Mucosa of stomach (tissue), 1 donor: ENCODE results near the gene TECR.
"Not testable (repeated sequence)": the region's sequence is repeated elsewhere in the genome, so short reads cannot be mapped to it uniquely, and the experiment has no call there.

Experiments
- H3K27me3 ChIP-seq: one replicate; pipeline ENCODE4 v1.7.0; 2013; ENCODE audit warnings: mild to moderate bottlenecking, low read length; ENCODE audit not compliant: control insufficient read depth, insufficient read depth
- H3K36me3 ChIP-seq: one replicate; pipeline ENCODE4 v1.7.0; 2013; ENCODE audit warnings: low read length; ENCODE audit not compliant: control insufficient read depth, insufficient read depth
- H3K4me1 ChIP-seq: one replicate; pipeline ENCODE4 v1.7.0; 2013; ENCODE audit warnings: mild to moderate bottlenecking, low read length; ENCODE audit not compliant: control insufficient read depth, insufficient read depth
- H3K4me3 ChIP-seq: one replicate; pipeline ENCODE4 v1.7.0; 2013; ENCODE audit warnings: low read length
- H3K9ac ChIP-seq: one replicate; pipeline ENCODE4 v1.7.0; 2013; ENCODE audit warnings: mild to moderate bottlenecking, low read length, moderate library complexity
- H3K9me3 ChIP-seq: one replicate; pipeline ENCODE4 v1.7.0; 2013; ENCODE audit warnings: mild to moderate bottlenecking, low read length, moderate library complexity; ENCODE audit not compliant: control insufficient read depth
- donor health status: Pancreatic carcinoma.

The TECR gene

DNA sequence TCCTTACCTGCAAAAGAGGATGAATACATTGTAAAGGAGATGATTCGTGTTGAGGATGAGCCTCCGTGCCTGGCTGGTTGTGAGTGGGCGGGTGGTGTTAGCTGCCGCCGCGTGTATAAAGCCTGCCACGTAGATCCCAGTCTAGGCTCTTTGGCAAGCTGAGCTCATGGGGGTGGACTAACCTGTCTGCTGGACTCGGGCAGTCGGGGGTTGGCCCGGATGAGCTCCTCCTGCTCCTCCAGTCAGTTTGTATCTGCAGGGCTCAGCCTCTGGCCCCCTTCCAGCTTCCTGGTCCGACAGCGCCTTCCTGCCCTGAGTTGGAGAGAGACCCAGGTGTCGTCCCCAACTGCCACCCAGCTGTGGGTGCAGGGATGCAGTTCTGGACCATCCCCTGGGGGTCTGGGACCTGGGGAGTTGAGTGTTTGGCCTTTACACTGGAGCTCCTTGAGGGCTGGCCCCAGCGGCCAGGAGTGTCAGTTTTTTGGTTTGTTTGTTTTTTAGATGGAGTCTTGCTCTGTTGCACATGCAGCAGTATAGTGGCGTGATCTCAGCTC is 20.9 kb downstream of the TECR start:
- Histone ChIP-seq H3K27me3 (no peaks in the 10 kb centered on the region), H3K9me3 (no peaks in the 10 kb centered on the region), H3K9ac (no peak overlapping the region), H3K4me3 (no peak overlapping the region), H3K36me3 (no peaks in the 10 kb centered on the region), H3K4me1 (peaks cover 22% of the 10 kb centered on the region)

DNA sequence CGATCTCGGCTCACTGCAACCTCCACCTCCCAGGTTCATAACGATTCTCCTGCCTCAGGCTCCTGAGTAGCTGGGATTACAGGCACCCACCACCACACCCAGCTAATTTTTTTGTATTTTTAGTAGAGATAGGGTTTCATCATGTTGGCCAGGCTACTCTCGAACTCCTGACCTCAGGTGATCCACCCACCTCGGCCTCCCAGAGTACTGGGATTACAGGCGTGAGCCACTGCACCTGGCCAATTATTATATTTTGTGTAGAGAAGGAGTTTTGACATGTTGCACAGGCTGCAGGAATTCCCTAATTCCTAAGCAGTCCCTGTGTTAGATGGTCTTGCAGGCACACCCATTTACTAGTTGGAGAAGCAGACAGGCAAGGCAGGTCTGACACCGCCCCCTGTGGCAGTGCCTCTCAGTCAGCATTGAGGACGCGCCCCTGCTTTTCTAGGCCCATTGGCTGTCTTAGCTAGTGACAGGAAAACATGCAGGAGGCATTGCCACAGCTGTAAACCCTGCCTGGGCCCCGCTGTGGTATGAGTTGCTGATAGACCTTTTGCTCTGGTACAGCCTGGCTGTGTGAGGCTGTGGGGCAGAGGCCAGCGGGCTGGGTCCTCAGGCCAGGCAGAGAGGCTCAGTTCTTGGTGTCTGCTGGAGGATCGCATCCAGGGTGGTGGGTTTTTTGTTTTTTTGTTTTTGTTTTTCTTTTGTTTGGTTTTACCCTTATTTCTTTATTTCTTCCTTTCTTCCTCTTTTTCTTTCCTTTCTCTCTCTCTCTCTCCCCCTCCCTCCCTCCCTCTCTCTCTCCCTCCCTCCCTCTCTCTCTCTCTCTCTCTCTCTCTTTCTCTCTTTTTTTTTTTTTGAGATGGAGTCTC is 22.0 kb downstream of the TECR start:
- peaks cover 20% of the 10 kb centered on the region for H3K4me1 ChIP-seq
- H3K4me3 ChIP-seq, H3K27me3 ChIP-seq, H3K9me3 ChIP-seq, H3K36me3 ChIP-seq: not testable (repeated sequence)
- peak overlapping the region; percentile 25 for H3K9ac ChIP-seq

DNA sequence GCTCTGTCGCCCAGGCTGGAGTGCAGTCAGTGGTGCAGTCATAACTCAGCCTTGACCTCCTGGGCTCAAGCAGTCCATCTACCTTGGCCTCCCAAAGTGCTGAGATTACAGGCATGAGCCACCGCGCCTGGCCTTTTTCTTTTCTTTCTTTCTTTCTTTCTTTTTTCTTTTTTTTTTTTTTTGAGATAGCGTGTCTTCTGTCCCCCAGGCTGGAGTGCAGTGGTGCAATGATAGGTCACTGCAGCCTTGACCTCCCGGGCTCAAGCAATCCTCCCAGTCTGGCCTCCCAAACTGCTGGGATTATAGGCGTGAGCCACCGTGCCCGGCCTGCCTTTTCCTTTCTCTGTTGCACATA is 22.6 kb downstream of the TECR start:
- not testable (repeated sequence) for H3K36me3 ChIP-seq, H3K4me3 ChIP-seq, H3K27me3 ChIP-seq, H3K9me3 ChIP-seq, H3K9ac ChIP-seq
- peaks cover 24% of the 10 kb centered on the region for H3K4me1 ChIP-seq

DNA sequence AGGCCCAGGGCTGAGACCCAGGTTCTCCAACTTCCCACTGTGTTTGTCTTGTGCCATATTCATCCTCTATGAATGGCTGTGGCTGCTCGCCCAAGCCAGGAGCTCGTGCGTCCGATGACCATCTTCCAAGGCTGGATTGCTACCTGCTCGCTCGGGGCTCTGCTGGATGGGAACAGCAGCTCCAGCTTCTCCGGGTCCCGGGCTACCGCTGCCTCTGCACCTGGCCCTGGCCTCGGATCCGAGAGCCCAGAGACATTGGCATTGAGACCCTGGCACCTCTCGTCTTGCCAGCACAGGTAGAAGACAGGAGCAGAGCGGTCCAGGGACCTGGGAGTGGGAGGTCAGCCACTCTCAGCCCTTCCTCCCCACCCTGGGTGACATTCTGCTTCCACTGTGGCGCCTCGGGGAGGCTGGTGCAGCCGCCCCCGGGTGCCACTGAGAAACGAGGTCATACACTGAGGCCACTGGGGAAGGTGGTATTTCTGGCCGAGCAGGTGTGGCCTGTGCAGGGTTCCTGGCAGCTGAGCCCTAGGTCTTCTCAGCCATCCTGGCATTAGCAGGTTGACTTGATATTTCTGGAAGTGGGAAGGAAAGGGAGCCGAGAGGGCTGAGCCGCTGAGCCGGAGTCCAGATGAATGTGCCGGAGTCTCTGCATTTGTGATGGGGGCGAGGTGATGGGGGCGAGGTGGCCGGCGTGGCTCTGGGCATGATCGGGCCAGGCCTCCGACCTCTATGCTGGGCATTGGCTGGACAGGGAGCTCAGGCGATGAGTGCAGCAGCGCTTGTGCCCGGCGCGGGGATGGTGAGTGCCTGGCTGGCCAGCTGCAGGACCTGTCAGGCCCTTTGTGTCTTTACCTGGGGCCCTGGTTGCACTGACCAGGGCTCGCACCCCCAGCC is 23.9 kb downstream of the TECR start:
- Histone ChIP-seq H3K4me3 (no peak overlapping the region), H3K4me1 (peaks cover 24% of the 10 kb centered on the region), H3K36me3 (no peaks in the 10 kb centered on the region), H3K9me3 (no peaks in the 10 kb centered on the region), H3K27me3 (no peaks in the 10 kb centered on the region), H3K9ac (no peak overlapping the region)

GRCh38 chr19:14553939-14554243 is 24.5 kb downstream of the TECR start:
- no peak overlapping the region for H3K4me3 ChIP-seq
- H3K9me3 ChIP-seq: no peaks in the 10 kb centered on the region
- no peaks in the 10 kb centered on the region for H3K27me3 ChIP-seq
- H3K36me3 ChIP-seq: no peaks in the 10 kb centered on the region
- H3K4me1 ChIP-seq: peaks cover 24% of the 10 kb centered on the region
- H3K9ac ChIP-seq: no peak overlapping the region

DNA sequence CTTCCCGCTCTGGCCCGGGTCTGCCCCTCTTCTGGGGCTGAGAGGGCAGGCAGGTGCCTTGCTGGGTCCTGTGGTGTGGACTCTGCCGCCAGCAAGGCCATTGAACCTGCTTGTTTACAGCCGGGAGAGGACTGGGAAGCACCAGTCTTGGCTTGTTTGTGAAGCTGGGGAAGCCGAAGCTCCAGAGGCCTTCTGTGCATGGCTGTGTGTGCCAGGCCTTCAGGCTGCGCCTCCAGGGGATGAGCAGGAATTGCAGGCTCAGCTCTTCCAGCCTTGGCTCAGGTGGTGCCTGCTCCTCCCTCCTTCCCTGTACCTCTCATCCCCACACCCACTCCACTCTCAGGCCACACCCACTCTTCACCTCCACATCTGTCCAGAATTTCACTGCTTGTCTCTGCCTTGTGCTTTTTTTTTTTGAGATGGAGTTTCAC is 25.0 kb downstream of the TECR start:
- Histone ChIP-seq H3K9ac (no peak overlapping the region), H3K27me3 (no peaks in the 10 kb centered on the region), H3K4me3 (no peak overlapping the region), H3K4me1 (peaks cover 24% of the 10 kb centered on the region), H3K9me3 (no peaks in the 10 kb centered on the region), H3K36me3 (no peaks in the 10 kb centered on the region)

GRCh38 chr19:14555918-14556661 is 26.7 kb downstream of the TECR start:
- Histone ChIP-seq H3K4me1 (peaks cover 11% of the 10 kb centered on the region), H3K9ac (no peak overlapping the region)

DNA sequence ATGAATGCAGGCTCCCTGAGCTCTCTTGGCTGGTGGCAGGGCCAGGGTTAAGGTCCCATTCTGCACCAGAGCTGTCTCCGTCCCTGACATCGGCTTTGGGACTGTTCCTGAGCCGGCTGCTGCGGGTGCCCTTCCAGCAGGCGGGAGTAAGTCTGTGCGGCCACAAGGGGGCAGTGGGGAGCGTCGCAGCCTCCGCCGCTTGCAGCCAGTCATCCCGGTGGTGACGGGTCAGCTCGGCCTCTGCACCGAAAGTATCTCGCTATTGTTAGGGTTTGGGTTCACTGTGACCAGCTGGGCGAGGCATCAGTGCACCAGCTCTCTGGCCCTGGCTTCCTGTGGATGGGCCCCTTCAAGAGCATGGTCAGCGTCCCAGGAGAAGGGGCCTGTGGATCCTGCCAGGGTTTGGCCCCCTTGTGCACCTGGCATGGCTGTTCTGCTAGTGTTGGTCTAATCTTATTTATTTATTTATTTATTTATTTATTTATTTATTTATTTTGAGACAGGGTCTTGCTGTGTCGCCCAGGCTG is 27.3 kb downstream of the TECR start:
- Histone ChIP-seq H3K27me3 (no peaks in the 10 kb centered on the region), H3K36me3 (no peaks in the 10 kb centered on the region), H3K9me3 (no peaks in the 10 kb centered on the region), H3K4me3 (no peak overlapping the region), H3K9ac (no peak overlapping the region), H3K4me1 (peaks cover 12% of the 10 kb centered on the region)

More at GRCh38 chr19:14555918-14556661, 26.7 kb downstream of the TECR start:
- Histone ChIP-seq H3K9me3 (no peaks in the 10 kb centered on the region), H3K36me3 (no peaks in the 10 kb centered on the region), H3K27me3 (no peaks in the 10 kb centered on the region), H3K4me3 (no peak overlapping the region)

GRCh38 chr19:14558370-14559066 is 29.1 kb downstream of the TECR start:
- peaks cover 17% of the 10 kb centered on the region for H3K4me1 ChIP-seq
- H3K9ac ChIP-seq: no peak overlapping the region
- no peak overlapping the region for H3K4me3 ChIP-seq
- H3K36me3 ChIP-seq: no peaks in the 10 kb centered on the region
- no peaks in the 10 kb centered on the region for H3K9me3 ChIP-seq
- no peaks in the 10 kb centered on the region for H3K27me3 ChIP-seq

GRCh38 chr19:14559916-14560775 is 30.8 kb downstream of the TECR start:
- H3K36me3 ChIP-seq: no peaks in the 10 kb centered on the region
- peaks cover 17% of the 10 kb centered on the region for H3K4me1 ChIP-seq
- no peak overlapping the region for H3K9ac ChIP-seq
- no peaks in the 10 kb centered on the region for H3K9me3 ChIP-seq
- no peak overlapping the region for H3K4me3 ChIP-seq
- H3K27me3 ChIP-seq: no peaks in the 10 kb centered on the region
